Karpas-422 (cell line): ENCODE results near the gene ADAT3. TPM values are rescaled to one million over a fixed set of nuclear protein-coding genes. Genes with fewer than 3 reads are reported as not detected.
"Not testable (repeated sequence)": the region's sequence is repeated elsewhere in the genome, so short reads cannot be mapped to it uniquely, and the experiment has no call there.

Experiments
- DNase-seq: peaks from one replicate; pipeline ENCODE4 v3.0.0-alpha.2; 2015
- H2AFZ ChIP-seq: fragments of 200-600 bp; sonication (generic); 2 replicates; pipeline ENCODE4 v1.6.1; 2014; ENCODE audit warnings: antibody characterized with exemption, low read length, mixed read lengths
- H3K27ac ChIP-seq: fragments of 200-600 bp; sonication (generic); 2 replicates; pipeline ENCODE4 v1.5.1; 2014; ENCODE audit warnings: mild to moderate bottlenecking, low read length, moderate library complexity
- H3K27me3 ChIP-seq: fragments of 200-600 bp; sonication (generic); 2 replicates; pipeline ENCODE4 v1.6.1; 2014; ENCODE audit warnings: low read length, mixed read lengths
- H3K36me3 ChIP-seq: fragments of 200-600 bp; sonication (generic); 2 replicates; pipeline ENCODE4 v1.6.1; 2014; ENCODE audit warnings: low read length, mixed read lengths; ENCODE audit not compliant: insufficient read depth
- H3K4me1 ChIP-seq: fragments of 200-600 bp; sonication (generic); 2 replicates; pipeline ENCODE4 v1.6.1; 2014; ENCODE audit warnings: mild to moderate bottlenecking, low read length, mixed read lengths
- H3K4me2 ChIP-seq: fragments of 200-600 bp; sonication (generic); 2 replicates; pipeline ENCODE4 v1.6.1; 2014; ENCODE audit warnings: low read length, low read depth, mild to moderate bottlenecking; ENCODE audit not compliant: poor library complexity, severe bottlenecking
- H3K4me3 ChIP-seq: fragments of 200-600 bp; sonication (generic); 2 replicates; pipeline ENCODE4 v1.5.1; 2014; ENCODE audit warnings: mild to moderate bottlenecking, antibody characterized with exemption, low read length, mixed read lengths
- H3K79me2 ChIP-seq: fragments of 200-600 bp; sonication (generic); 2 replicates; pipeline ENCODE4 v1.6.1; 2014; ENCODE audit warnings: mild to moderate bottlenecking, low read length, mixed read lengths
- H3K9ac ChIP-seq: fragments of 200-600 bp; sonication (generic); 2 replicates; pipeline ENCODE4 v1.6.0; 2014; ENCODE audit warnings: low read length
- H3K9me2 ChIP-seq: fragments of 200-600 bp; sonication (generic), shearing (Covaris generic); replicated peaks from 2 replicates; pipeline ENCODE4 v1.6.0; 2014; ENCODE audit warnings: mild to moderate bottlenecking, low read length, moderate library complexity; ENCODE audit not compliant: insufficient read depth
- H3K9me3 ChIP-seq: fragments of 300-700, 200-600 bp; sonication (generic); 2 replicates; pipeline ENCODE4 v1.6.1; 2014; ENCODE audit warnings: low read length, mixed read lengths
- H4K20me1 ChIP-seq: fragments of 200-600 bp; sonication (generic); 2 replicates; pipeline ENCODE4 v1.6.1; 2014; ENCODE audit warnings: mild to moderate bottlenecking, antibody characterized with exemption, low read length, low read depth; ENCODE audit not compliant: insufficient read depth
- total RNA-seq: library from RNA; depleted of rRNA; stranded (reverse); fragments of >200 nt; shearing (Covaris generic); gene quantifications from 2 replicates; pipeline ENCODE4 v1.2.3, GENCODE V29; 2014; ENCODE audit warnings: low replicate concordance

ADAT3 gene
- total RNA-seq, 1 experiment from 2014 or later: 1.2 TPM

GRCh38 chr19:1878583-1878982 is 26.6 kb upstream of the ADAT3 start:
- not testable (repeated sequence) for H2AFZ ChIP-seq, H3K4me2 ChIP-seq, H3K27ac ChIP-seq, H3K9me3 ChIP-seq, H3K9ac ChIP-seq, H3K4me3 ChIP-seq, H3K27me3 ChIP-seq, H3K9me2 ChIP-seq, H3K36me3 ChIP-seq, DNase-seq
- Histone ChIP-seq H3K79me2 (peaks cover 49% of the 10 kb centered on the region), H3K4me1 (peaks cover 32% of the 10 kb centered on the region), H4K20me1 (peaks cover 28% of the 10 kb centered on the region)

GRCh38 chr19:1879982-1880381 is 25.2 kb upstream of the ADAT3 start:
- not testable (repeated sequence) for H3K27me3 ChIP-seq, H3K9ac ChIP-seq, H3K9me2 ChIP-seq, H3K9me3 ChIP-seq, H3K27ac ChIP-seq, H3K36me3 ChIP-seq, H2AFZ ChIP-seq, H3K4me3 ChIP-seq, H3K4me2 ChIP-seq
- DNase-seq: peak; percentile 14
- Histone ChIP-seq H4K20me1 (peaks cover 28% of the 10 kb centered on the region), H3K4me1 (peaks cover 28% of the 10 kb centered on the region), H3K79me2 (peaks cover 49% of the 10 kb centered on the region)

GRCh38 chr19:1880611-1881392 is 24.4 kb upstream of the ADAT3 start:
- Histone ChIP-seq H3K9ac (no peak overlapping the region), H2AFZ (no peak overlapping the region), H3K9me3 (no peaks in the 10 kb centered on the region), H3K4me3 (no peak overlapping the region), H4K20me1 (peaks cover 24% of the 10 kb centered on the region), H3K27ac (no peak overlapping the region), H3K79me2 (peaks cover 42% of the 10 kb centered on the region), H3K36me3 (no peaks in the 10 kb centered on the region), H3K4me2 (no peak overlapping the region), H3K9me2 (no peaks in the 10 kb centered on the region), H3K4me1 (peaks cover 28% of the 10 kb centered on the region), H3K27me3 (no peaks in the 10 kb centered on the region)
- peak; percentile 36 for DNase-seq

DNA sequence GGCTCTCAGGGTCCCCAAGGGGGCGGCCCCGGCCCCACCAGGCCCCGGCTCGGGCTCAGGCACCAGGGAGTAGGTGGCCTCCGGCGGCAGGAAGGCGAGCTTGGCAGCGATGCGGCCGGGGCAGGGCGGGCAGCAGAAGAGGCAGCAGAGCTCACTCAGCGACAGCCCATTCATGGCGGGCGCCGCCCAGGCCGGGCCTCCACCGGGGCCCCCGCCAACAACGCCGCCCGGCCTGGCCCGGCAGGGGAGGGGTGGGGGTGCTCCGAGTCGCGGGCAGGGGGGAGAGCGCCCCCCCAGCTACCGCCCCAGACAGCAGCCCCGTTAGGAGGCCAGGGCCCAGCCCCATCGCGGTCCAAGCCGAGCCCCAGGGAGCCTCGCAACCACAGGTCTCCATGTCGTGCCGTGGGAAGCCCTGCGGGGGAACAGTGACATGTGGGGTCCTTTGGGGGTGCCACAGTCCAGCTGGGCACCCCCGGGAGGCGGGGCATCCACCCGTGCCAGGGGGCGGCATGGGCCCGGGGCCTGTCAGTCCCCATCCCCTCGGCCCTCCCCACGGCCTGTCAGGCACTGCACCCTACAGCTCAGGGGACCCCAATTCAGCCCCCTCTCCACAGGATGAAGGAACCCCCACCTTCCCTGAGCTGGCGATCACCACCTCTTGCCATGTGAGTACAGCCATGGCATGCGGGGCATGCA is 23.7 kb upstream of the ADAT3 start:
- not testable (repeated sequence) for H3K9me2 ChIP-seq, H3K4me2 ChIP-seq, H3K27ac ChIP-seq, H3K9ac ChIP-seq, DNase-seq, H3K4me3 ChIP-seq, H2AFZ ChIP-seq, H3K9me3 ChIP-seq, H3K27me3 ChIP-seq, H3K36me3 ChIP-seq
- Histone ChIP-seq H3K4me1 (peaks cover 23% of the 10 kb centered on the region), H4K20me1 (peaks cover 24% of the 10 kb centered on the region), H3K79me2 (peaks cover 41% of the 10 kb centered on the region)

GRCh38 chr19:1882089-1882785 is 23.0 kb upstream of the ADAT3 start:
- Histone ChIP-seq H2AFZ (no peak overlapping the region), H3K27ac (no peak overlapping the region), H3K4me3 (no peak overlapping the region), H3K9ac (no peak overlapping the region), H4K20me1 (peaks cover 24% of the 10 kb centered on the region), H3K36me3 (no peaks in the 10 kb centered on the region), H3K4me1 (peaks cover 22% of the 10 kb centered on the region), H3K27me3 (no peaks in the 10 kb centered on the region), H3K79me2 (peaks cover 41% of the 10 kb centered on the region), H3K9me2 (no peaks in the 10 kb centered on the region), H3K4me2 (peak overlapping the region; percentile 84), H3K9me3 (no peaks in the 10 kb centered on the region)
- DNase-seq: peak; percentile 39

GRCh38 chr19:1882786-1883692 is 22.2 kb upstream of the ADAT3 start:
- peaks cover 41% of the 10 kb centered on the region for H3K79me2 ChIP-seq
- peak overlapping the region; percentile 84 for H3K4me2 ChIP-seq
- H3K9me2 ChIP-seq: no peaks in the 10 kb centered on the region
- no peak overlapping the region for H3K27ac ChIP-seq
- H3K4me3 ChIP-seq: peak overlapping the region; percentile 97; the same call in 1 of the 2 replicates
- peak overlapping the region; percentile 95 for H3K9ac ChIP-seq
- no peak overlapping the region for H2AFZ ChIP-seq
- peaks cover 22% of the 10 kb centered on the region for H3K4me1 ChIP-seq
- peaks cover 24% of the 10 kb centered on the region for H4K20me1 ChIP-seq
- no peaks in the 10 kb centered on the region for H3K9me3 ChIP-seq
- no peaks in the 10 kb centered on the region for H3K36me3 ChIP-seq
- DNase-seq: peak; percentile 19
- no peaks in the 10 kb centered on the region for H3K27me3 ChIP-seq

GRCh38 chr19:1883784-1884183 is 21.4 kb upstream of the ADAT3 start:
- Histone ChIP-seq H3K9me2 (no peaks in the 10 kb centered on the region), H3K9me3 (no peaks in the 10 kb centered on the region), H3K9ac (peak overlapping the region; percentile 95), H4K20me1 (peaks cover 24% of the 10 kb centered on the region), H3K36me3 (no peaks in the 10 kb centered on the region), H3K4me3 (peak overlapping the region; percentile 97), H3K27ac (no peak overlapping the region), H3K27me3 (no peaks in the 10 kb centered on the region), H2AFZ (no peak overlapping the region), H3K4me2 (peak overlapping the region; percentile 84), H3K4me1 (peaks cover 22% of the 10 kb centered on the region), H3K79me2 (peaks cover 41% of the 10 kb centered on the region)
- DNase-seq: peak; percentile 49
